IgD-negative memory B cell (primary cell): ENCODE results near the gene KISS1R. TPM values are rescaled to one million over a fixed set of nuclear protein-coding genes. Genes with fewer than 3 reads are reported as not detected.

Experiments
- H3K27ac Mint-ChIP-seq, 3 donors: one replicate each; pipeline ENCODE4 v1.8.0; 2020 to 2022; ENCODE audit warnings: mild to moderate bottlenecking in 3 of 3, mixed read lengths in 3 of 3, moderate library complexity in 1 of 3
- H3K27me3 Mint-ChIP-seq: one replicate; pipeline ENCODE4 v1.8.0; 2021; ENCODE audit warnings: mixed read lengths
- H3K36me3 Mint-ChIP-seq: one replicate; pipeline ENCODE4 v1.8.0; 2020; ENCODE audit warnings: mild to moderate bottlenecking, mixed read lengths
- H3K4me1 Mint-ChIP-seq, 3 donors: one replicate each; pipeline ENCODE4 v1.8.0; 2020 to 2022; ENCODE audit warnings: mixed read lengths in 3 of 3, mild to moderate bottlenecking in 1 of 3
- H3K4me3 Mint-ChIP-seq, 4 donors: one replicate each; pipeline ENCODE4 v1.8.0; 2020 to 2022; ENCODE audit warnings: mild to moderate bottlenecking in 4 of 4, mixed read lengths in 4 of 4, moderate library complexity in 3 of 4
- H3K9me3 Mint-ChIP-seq, 3 donors: one replicate each; pipeline ENCODE4 v1.8.0; 2020 to 2021; ENCODE audit warnings: mixed read lengths in 3 of 3, mild to moderate bottlenecking in 1 of 3
- polyA plus RNA-seq: library from polyadenylated mRNA; unstranded; fragments of 300-500 nt; fragmentation: Illumina TruSeq; gene quantifications from one replicate; pipeline ENCODE4 v1.2.3, GENCODE V29; 2021

KISS1R gene
- polyA plus RNA-seq: 3.9 TPM

- Mint-ChIP-seq H3K4me3 (peak within 1 kb of the TSS; percentile 81 to 87 (median 86)), H3K27ac (peak within 1 kb of the TSS; percentile 92 to 94 (median 93)), H3K36me3 (no peaks in the 10 kb centered on the region), H3K4me1 (peaks cover 9 to 16% (median 13%) of the 10 kb centered on the region in 3 donors), H3K27me3 (no peaks in the 10 kb centered on the region), H3K9me3 (no peaks in the 10 kb centered on the region)
Measured at GRCh38 chr19:917323-918151, at the start of gene KISS1R. KISS1R (plus strand) TSS chr19:917333; CDS start chr19:917503, 170 bp downstream.

- no peaks in the 10 kb centered on the region for H3K36me3 Mint-ChIP-seq
- peaks cover 8 to 14% (median 9%) of the 10 kb centered on the region in 3 donors for H3K4me1 Mint-ChIP-seq
- peak overlapping the region in 1 of 3 donors; percentile 62 for H3K27ac Mint-ChIP-seq
- no peaks in the 10 kb centered on the region for H3K27me3 Mint-ChIP-seq
- H3K4me3 Mint-ChIP-seq: peak overlapping the region in 1 of 4 donors; percentile 40
- H3K9me3 Mint-ChIP-seq: no peaks in the 10 kb centered on the region
Measured at GRCh38 chr19:867855-868457, 49.2 kb upstream of the KISS1R start.

GRCh38 chr19:868458-869244 lies 48.5 kb upstream of the KISS1R start:
- Mint-ChIP-seq H3K36me3 (no peaks in the 10 kb centered on the region), H3K4me3 (peak overlapping the region in 1 of 4 donors; percentile 63), H3K27ac (no peak overlapping the region), H3K9me3 (no peaks in the 10 kb centered on the region), H3K4me1 (peaks cover 8 to 11% (median 8%) of the 10 kb centered on the region in 3 donors), H3K27me3 (no peaks in the 10 kb centered on the region)

GRCh38 chr19:869245-870177 lies 47.6 kb upstream of the KISS1R start:
- Mint-ChIP-seq H3K36me3 (no peaks in the 10 kb centered on the region), H3K27ac (peak overlapping the region in 1 of 3 donors; percentile 83), H3K9me3 (no peaks in the 10 kb centered on the region), H3K4me1 (peaks cover 5 to 8% (median 6%) of the 10 kb centered on the region in 3 donors), H3K27me3 (no peaks in the 10 kb centered on the region), H3K4me3 (no peak overlapping the region)

- H3K36me3 Mint-ChIP-seq: no peaks in the 10 kb centered on the region
- peaks cover 3 to 5% (median 4%) of the 10 kb centered on the region in 3 donors for H3K4me1 Mint-ChIP-seq
- H3K27me3 Mint-ChIP-seq: no peaks in the 10 kb centered on the region
- H3K9me3 Mint-ChIP-seq: no peaks in the 10 kb centered on the region
- H3K27ac Mint-ChIP-seq: peak overlapping the region in 1 of 3 donors; percentile 83
- peak overlapping the region in 1 of 4 donors; percentile 29 for H3K4me3 Mint-ChIP-seq
Measured at GRCh38 chr19:870314-870713, 46.8 kb upstream of the KISS1R start.

- no peaks in the 10 kb centered on the region for H3K9me3 Mint-ChIP-seq
- H3K27me3 Mint-ChIP-seq: no peaks in the 10 kb centered on the region
- H3K4me1 Mint-ChIP-seq: peaks cover 4 to 6% (median 5%) of the 10 kb centered on the region in 3 donors
- H3K4me3 Mint-ChIP-seq: no peak overlapping the region
- peak overlapping the region in 1 of 3 donors; percentile 69 for H3K27ac Mint-ChIP-seq
- H3K36me3 Mint-ChIP-seq: peaks cover 2% of the 10 kb centered on the region
Measured at GRCh38 chr19:870963-871401, 46.2 kb upstream of the KISS1R start.

GRCh38 chr19:871446-872265 lies 45.5 kb upstream of the KISS1R start:
- H3K27ac Mint-ChIP-seq: peak overlapping the region; percentile 82 to 98 (median 88)
- H3K4me3 Mint-ChIP-seq: peak overlapping the region in 2 of 4 donors; percentile 79 to 90
- H3K36me3 Mint-ChIP-seq: peaks cover 2% of the 10 kb centered on the region
- no peaks in the 10 kb centered on the region for H3K27me3 Mint-ChIP-seq
- H3K4me1 Mint-ChIP-seq: peaks cover 4 to 9% (median 6%) of the 10 kb centered on the region in 3 donors
- no peaks in the 10 kb centered on the region for H3K9me3 Mint-ChIP-seq

GRCh38 chr19:872266-872951 lies 44.7 kb upstream of the KISS1R start:
- Mint-ChIP-seq H3K9me3 (no peaks in the 10 kb centered on the region), H3K27me3 (no peaks in the 10 kb centered on the region), H3K27ac (peak overlapping the region; percentile 82 to 98 (median 95)), H3K4me1 (peaks cover 4 to 8% (median 6%) of the 10 kb centered on the region in 3 donors), H3K36me3 (peaks cover 2% of the 10 kb centered on the region), H3K4me3 (peak overlapping the region; percentile 79 to 96 (median 92))

GRCh38 chr19:873084-873483 lies 44.0 kb upstream of the KISS1R start:
- Mint-ChIP-seq H3K36me3 (peaks cover 2% of the 10 kb centered on the region), H3K27me3 (no peaks in the 10 kb centered on the region), H3K4me1 (peaks cover 4 to 8% (median 6%) of the 10 kb centered on the region in 3 donors), H3K4me3 (peak overlapping the region in 2 of 4 donors; percentile 84 to 90), H3K9me3 (no peaks in the 10 kb centered on the region), H3K27ac (peak overlapping the region in 2 of 3 donors; percentile 82 to 98)

- H3K9me3 Mint-ChIP-seq: no peaks in the 10 kb centered on the region
- peaks cover 4 to 8% (median 6%) of the 10 kb centered on the region in 3 donors for H3K4me1 Mint-ChIP-seq
- H3K4me3 Mint-ChIP-seq: peak overlapping the region in 1 of 4 donors; percentile 84
- H3K27me3 Mint-ChIP-seq: no peaks in the 10 kb centered on the region
- peaks cover 2% of the 10 kb centered on the region for H3K36me3 Mint-ChIP-seq
- peak overlapping the region in 1 of 3 donors; percentile 82 for H3K27ac Mint-ChIP-seq
Measured at GRCh38 chr19:873561-874041, 43.5 kb upstream of the KISS1R start.

- H3K9me3 Mint-ChIP-seq: no peaks in the 10 kb centered on the region
- peaks cover 2% of the 10 kb centered on the region for H3K36me3 Mint-ChIP-seq
- no peaks in the 10 kb centered on the region for H3K27me3 Mint-ChIP-seq
- peak overlapping the region in 2 of 3 donors; percentile 31 to 60 for H3K27ac Mint-ChIP-seq
- peaks cover 4 to 8% (median 6%) of the 10 kb centered on the region in 3 donors for H3K4me1 Mint-ChIP-seq
- H3K4me3 Mint-ChIP-seq: peak overlapping the region in 2 of 4 donors; percentile 52 to 70
Measured at GRCh38 chr19:875265-875879, 41.8 kb upstream of the KISS1R start.

GRCh38 chr19:876089-876488 lies 41.0 kb upstream of the KISS1R start:
- Mint-ChIP-seq H3K9me3 (no peaks in the 10 kb centered on the region), H3K36me3 (peaks cover 2% of the 10 kb centered on the region), H3K27me3 (no peaks in the 10 kb centered on the region), H3K4me1 (peaks cover 4 to 8% (median 6%) of the 10 kb centered on the region in 3 donors), H3K27ac (no peak overlapping the region), H3K4me3 (peak overlapping the region in 1 of 4 donors; percentile 52)
